HepG2 (cell line): Measurements from ENCODE around the gene CABP2. TPM values are rescaled to one million over a fixed set of nuclear protein-coding genes. Genes with fewer than 3 reads are reported as not detected.

ENCODE experiments used
- FOXA1 ChIP-seq, 2 experiments: fragments of 450-650 bp in 1 of 2; sonication (generic) in 1 of 2; formaldehyde crosslinking in 1 of 2; IDR thresholded peaks; 2 replicates each; pipeline versions ENCODE4 v1.4.0 to v1.6.1; 2016 to 2020; ENCODE audit warnings: missing genetic modification reagents in 1 of 2
- FOXK1 ChIP-seq: sonication (generic); formaldehyde crosslinking; IDR thresholded peaks from 2 replicates; pipeline ENCODE4 v1.4.0; 2020; ENCODE audit warnings: low read depth, missing genetic modification reagents, borderline replicate concordance
- FOXK2 ChIP-seq: fragments of 450-650 bp; IDR thresholded peaks from 2 replicates; pipeline ENCODE4 v1.6.1; 2016
- MED8 ChIP-seq: sonication (generic); formaldehyde crosslinking; IDR thresholded peaks from 2 replicates; pipeline ENCODE4 v1.8.1; 2023; ENCODE audit warnings: mild to moderate bottlenecking, missing genetic modification reagents; ENCODE audit not compliant: insufficient replicate concordance
- ZNF121 ChIP-seq: sonication (generic); formaldehyde crosslinking; IDR thresholded peaks from 2 replicates; pipeline ENCODE4 v1.5.0; 2020; ENCODE audit warnings: mild to moderate bottlenecking, missing genetic modification reagents
- ZNF138 ChIP-seq: sonication (generic); formaldehyde crosslinking; IDR thresholded peaks from 2 replicates; pipeline ENCODE4 v1.5.0; 2020; ENCODE audit warnings: mild to moderate bottlenecking, low read depth, missing genetic modification reagents
- ZNF331 ChIP-seq: sonication (generic); formaldehyde crosslinking; IDR thresholded peaks from 2 replicates; pipeline ENCODE4 v1.4.0; 2020; ENCODE audit warnings: missing genetic modification reagents
- ZNF430 ChIP-seq: sonication (generic); formaldehyde crosslinking; IDR thresholded peaks from 2 replicates; pipeline ENCODE4 v1.9.0; 2021; ENCODE audit warnings: mild to moderate bottlenecking, missing genetic modification reagents
- polyA plus RNA-seq, 8 experiments: library from polyadenylated mRNA; depleted of rRNA in 3 of 8; stranded (reverse) in 7 of 8; unstranded in 1 of 8; fragments of >200 nt; fragmentation: Illumina TruSeq in 4 of 8; extraction: Trizol in 4 of 8; gene quantifications; 2 replicates each; pipeline versions ENCODE4 v1.2.1 to v1.2.3, GENCODE V29; 2011 to 2016; ENCODE audit warnings: low read depth in 4 of 8, missing spikeins in 1 of 8, mixed read lengths in 1 of 8; ENCODE audit not compliant: insufficient read depth in 1 of 8
- total RNA-seq, 5 experiments: library from RNA; depleted of rRNA; stranded (reverse); fragments of >200 nt; fragmentation: Illumina TruSeq; extraction: Trizol; gene quantifications; 2 replicates each; pipeline ENCODE4 v1.2.3, GENCODE V29; 2016; ENCODE audit warnings: low read depth in 1 of 5
- TF ChIP-seq, protein P1 (sequence below): sonication (generic); formaldehyde crosslinking; IDR thresholded peaks from one replicate; pipeline ENCODE4 v1.5.1; 2020; ENCODE audit warnings: mild to moderate bottlenecking, missing genetic modification reagents; ENCODE audit errors: not compliant biosample characterization
- TF ChIP-seq, protein P2 (sequence below): sonication (generic); formaldehyde crosslinking; IDR thresholded peaks from 2 replicates; pipeline ENCODE4 v1.8.1; 2022; ENCODE audit warnings: mild to moderate bottlenecking, missing genetic modification reagents
- TF ChIP-seq, protein P3 (sequence below): IDR thresholded peaks from 2 replicates; pipeline ENCODE4 v1.6.1; 2016; ENCODE audit warnings: missing compliant biosample characterization, missing genetic modification reagents, borderline replicate concordance
- TF ChIP-seq, protein P4 (sequence below): sonication (generic); formaldehyde crosslinking; IDR thresholded peaks from 2 replicates; pipeline ENCODE4 v1.5.1; 2020; ENCODE audit warnings: missing genetic modification reagents, mild to moderate bottlenecking, borderline replicate concordance

The CABP2 gene
- total and polyA plus RNA-seq, 2 of the 13 experiments (the other 11 are each of a cell fraction or from before 2014, with no cell fraction given) = not detected

DNA sequence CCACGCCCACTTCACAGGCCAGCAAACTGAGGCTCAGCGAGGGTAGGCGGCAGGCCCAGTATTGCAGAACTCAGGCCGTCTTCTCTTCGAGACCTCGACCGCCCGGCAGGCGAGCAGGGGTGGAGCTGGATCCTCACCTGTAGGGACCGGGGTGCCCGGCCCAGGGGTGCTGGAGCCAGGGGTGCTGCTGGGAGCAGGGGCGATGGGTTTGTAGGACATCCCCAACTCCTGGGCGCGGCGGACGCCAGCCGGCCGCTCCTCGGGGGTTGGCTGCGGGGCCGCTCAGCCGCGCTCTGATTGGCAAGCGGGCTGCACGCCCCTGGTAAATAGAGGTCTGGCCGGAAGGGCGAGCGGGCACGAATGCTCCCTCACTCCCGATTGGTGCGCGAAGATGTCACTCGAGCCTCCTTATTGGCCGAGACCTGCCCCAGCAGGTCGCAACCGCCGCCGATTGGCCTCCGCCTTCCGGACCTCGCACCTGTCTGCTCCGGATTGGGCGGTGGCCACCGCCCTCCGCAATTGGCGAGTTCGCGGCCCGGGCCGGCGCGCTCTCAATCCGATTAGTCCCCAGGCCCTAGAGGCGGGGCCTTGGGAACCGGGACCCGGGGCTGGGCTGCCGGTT lies 15.3 kb downstream of the CABP2 start, which contains the start of gene CDK2AP2 (continued):
- TF ChIP-seq, protein P1, sequence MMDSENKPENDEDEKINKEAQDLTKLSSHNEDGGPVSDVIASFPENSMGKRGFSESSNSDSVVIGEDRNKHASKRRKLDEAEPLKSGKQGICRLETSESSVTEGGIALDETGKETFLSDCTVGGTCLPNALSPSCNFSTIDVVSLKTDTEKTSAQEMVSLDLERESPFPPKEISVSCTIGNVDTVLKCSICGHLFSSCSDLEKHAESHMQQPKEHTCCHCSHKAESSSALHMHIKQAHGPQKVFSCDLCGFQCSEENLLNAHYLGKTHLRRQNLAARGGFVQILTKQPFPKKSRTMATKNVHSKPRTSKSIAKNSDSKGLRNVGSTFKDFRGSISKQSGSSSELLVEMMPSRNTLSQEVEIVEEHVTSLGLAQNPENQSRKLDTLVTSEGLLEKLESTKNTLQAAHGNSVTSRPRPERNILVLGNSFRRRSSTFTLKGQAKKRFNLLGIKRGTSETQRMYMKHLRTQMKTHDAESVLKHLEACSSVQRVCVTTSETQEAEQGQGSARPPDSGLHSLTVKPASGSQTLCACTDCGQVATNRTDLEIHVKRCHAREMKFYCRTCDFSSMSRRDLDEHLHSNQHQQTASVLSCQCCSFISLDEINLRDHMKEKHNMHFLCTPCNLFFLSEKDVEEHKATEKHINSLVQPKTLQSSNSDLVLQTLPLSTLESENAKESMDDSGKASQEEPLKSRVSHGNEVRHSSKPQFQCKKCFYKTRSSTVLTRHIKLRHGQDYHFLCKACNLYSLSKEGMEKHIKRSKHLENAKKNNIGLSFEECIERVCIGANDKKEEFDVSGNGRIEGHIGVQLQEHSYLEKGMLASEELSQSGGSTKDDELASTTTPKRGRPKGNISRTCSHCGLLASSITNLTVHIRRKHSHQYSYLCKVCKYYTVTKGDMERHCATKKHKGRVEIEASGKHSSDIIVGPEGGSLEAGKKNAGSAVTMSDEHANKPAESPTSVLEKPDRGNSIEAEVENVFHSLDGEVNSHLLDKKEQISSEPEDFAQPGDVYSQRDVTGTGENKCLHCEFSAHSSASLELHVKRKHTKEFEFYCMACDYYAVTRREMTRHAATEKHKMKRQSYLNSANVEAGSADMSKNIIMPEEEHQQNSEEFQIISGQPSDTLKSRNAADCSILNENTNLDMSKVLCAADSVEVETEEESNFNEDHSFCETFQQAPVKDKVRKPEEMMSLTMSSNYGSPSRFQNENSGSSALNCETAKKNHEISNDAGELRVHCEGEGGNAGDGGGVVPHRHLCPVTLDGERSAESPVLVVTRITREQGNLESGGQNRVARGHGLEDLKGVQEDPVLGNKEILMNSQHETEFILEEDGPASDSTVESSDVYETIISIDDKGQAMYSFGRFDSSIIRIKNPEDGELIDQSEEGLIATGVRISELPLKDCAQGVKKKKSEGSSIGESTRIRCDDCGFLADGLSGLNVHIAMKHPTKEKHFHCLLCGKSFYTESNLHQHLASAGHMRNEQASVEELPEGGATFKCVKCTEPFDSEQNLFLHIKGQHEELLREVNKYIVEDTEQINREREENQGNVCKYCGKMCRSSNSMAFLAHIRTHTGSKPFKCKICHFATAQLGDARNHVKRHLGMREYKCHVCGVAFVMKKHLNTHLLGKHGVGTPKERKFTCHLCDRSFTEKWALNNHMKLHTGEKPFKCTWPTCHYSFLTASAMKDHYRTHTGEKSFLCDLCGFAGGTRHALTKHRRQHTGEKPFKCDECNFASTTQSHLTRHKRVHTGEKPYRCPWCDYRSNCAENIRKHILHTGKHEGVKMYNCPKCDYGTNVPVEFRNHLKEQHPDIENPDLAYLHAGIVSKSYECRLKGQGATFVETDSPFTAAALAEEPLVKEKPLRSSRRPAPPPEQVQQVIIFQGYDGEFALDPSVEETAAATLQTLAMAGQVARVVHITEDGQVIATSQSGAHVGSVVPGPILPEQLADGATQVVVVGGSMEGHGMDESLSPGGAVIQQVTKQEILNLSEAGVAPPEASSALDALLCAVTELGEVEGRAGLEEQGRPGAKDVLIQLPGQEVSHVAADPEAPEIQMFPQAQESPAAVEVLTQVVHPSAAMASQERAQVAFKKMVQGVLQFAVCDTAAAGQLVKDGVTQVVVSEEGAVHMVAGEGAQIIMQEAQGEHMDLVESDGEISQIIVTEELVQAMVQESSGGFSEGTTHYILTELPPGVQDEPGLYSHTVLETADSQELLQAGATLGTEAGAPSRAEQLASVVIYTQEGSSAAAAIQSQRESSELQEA (CRISPR knock-in tag) = peak; percentile 32
- TF ChIP-seq, protein P2, sequence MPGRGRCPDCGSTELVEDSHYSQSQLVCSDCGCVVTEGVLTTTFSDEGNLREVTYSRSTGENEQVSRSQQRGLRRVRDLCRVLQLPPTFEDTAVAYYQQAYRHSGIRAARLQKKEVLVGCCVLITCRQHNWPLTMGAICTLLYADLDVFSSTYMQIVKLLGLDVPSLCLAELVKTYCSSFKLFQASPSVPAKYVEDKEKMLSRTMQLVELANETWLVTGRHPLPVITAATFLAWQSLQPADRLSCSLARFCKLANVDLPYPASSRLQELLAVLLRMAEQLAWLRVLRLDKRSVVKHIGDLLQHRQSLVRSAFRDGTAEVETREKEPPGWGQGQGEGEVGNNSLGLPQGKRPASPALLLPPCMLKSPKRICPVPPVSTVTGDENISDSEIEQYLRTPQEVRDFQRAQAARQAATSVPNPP (CRISPR knock-in tag) = no peak
- no peak for TF ChIP-seq FOXA1 (IDR thresholded peaks at IDR 0.05)
- TF ChIP-seq FOXA1 (CRISPR knock-in tag; IDR thresholded peaks at IDR 0.05) = peak; percentile 75
- 0 out of 2 replicates have a peak, but pooled peaks have one; percentile 52 for TF ChIP-seq ZNF138 (CRISPR knock-in tag)
- 0 out of 2 replicates have a peak, but pooled peaks have one; percentile 41 for TF ChIP-seq ZNF121
- TF ChIP-seq FOXK2 = peak; percentile 59; the same call in 1 of the 2 replicates
- TF ChIP-seq FOXK1 (CRISPR knock-in tag) = peak; percentile 58
- TF ChIP-seq, protein P3, sequence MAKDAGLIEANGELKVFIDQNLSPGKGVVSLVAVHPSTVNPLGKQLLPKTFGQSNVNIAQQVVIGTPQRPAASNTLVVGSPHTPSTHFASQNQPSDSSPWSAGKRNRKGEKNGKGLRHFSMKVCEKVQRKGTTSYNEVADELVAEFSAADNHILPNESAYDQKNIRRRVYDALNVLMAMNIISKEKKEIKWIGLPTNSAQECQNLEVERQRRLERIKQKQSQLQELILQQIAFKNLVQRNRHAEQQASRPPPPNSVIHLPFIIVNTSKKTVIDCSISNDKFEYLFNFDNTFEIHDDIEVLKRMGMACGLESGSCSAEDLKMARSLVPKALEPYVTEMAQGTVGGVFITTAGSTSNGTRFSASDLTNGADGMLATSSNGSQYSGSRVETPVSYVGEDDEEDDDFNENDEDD = peak; percentile 87; the same call in 1 of the 2 replicates
- TF ChIP-seq ZNF331 (CRISPR knock-in tag) = no peak
- 0 out of 2 replicates have a peak, but pooled peaks have one; percentile 7 for TF ChIP-seq ZNF430
- TF ChIP-seq, protein P4, sequence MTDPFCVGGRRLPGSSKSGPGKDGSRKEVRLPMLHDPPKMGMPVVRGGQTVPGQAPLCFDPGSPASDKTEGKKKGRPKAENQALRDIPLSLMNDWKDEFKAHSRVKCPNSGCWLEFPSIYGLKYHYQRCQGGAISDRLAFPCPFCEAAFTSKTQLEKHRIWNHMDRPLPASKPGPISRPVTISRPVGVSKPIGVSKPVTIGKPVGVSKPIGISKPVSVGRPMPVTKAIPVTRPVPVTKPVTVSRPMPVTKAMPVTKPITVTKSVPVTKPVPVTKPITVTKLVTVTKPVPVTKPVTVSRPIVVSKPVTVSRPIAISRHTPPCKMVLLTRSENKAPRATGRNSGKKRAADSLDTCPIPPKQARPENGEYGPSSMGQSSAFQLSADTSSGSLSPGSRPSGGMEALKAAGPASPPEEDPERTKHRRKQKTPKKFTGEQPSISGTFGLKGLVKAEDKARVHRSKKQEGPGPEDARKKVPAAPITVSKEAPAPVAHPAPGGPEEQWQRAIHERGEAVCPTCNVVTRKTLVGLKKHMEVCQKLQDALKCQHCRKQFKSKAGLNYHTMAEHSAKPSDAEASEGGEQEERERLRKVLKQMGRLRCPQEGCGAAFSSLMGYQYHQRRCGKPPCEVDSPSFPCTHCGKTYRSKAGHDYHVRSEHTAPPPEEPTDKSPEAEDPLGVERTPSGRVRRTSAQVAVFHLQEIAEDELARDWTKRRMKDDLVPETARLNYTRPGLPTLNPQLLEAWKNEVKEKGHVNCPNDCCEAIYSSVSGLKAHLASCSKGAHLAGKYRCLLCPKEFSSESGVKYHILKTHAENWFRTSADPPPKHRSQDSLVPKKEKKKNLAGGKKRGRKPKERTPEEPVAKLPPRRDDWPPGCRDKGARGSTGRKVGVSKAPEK (CRISPR knock-in tag) = no peak
- TF ChIP-seq MED8 = peak; percentile 67
